ENCODE data around the gene CDC42BPA.

CDC42BPA gene

GRCh38 chr1:226985239-226985838 lies 333.0 kb downstream of the CDC42BPA start:
- DNase-seq (ENCODE audit: insufficient read length, low spot score) = no peak
- FAIRE-seq = no peak

GRCh38 chr1:226984521-226985238 lies 333.6 kb downstream of the CDC42BPA start:
- FAIRE-seq (no peak), DNase-seq (ENCODE audit: insufficient read length, low spot score) (no peak)

- DNase-seq (ENCODE audit: insufficient read length, low spot score) (no peak), FAIRE-seq (no peak)
Observed at GRCh38 chr1:226983992-226984364, 334.3 kb downstream of the CDC42BPA start.

GRCh38 chr1:226983247-226983991 lies 334.9 kb downstream of the CDC42BPA start:
- FAIRE-seq (no peak), DNase-seq (ENCODE audit: insufficient read length, low spot score) (no peak)

- DNase-seq (ENCODE audit: insufficient read length, low spot score) = no peak
- FAIRE-seq = no peak
Observed at GRCh38 chr1:226982451-226983177, 335.7 kb downstream of the CDC42BPA start.

- DNase-seq (ENCODE audit: insufficient read length, low spot score) (no peak), FAIRE-seq (no peak)
Observed at GRCh38 chr1:226981838-226982237, 336.5 kb downstream of the CDC42BPA start.

- no peak for FAIRE-seq
- no peak for DNase-seq (ENCODE audit: insufficient read length, low spot score)
Observed at GRCh38 chr1:226981386-226981817, 336.9 kb downstream of the CDC42BPA start.

- FAIRE-seq (no peak), DNase-seq (ENCODE audit: insufficient read length, low spot score) (no peak)
Observed at GRCh38 chr1:226980565-226981385, 337.5 kb downstream of the CDC42BPA start.

GRCh38 chr1:226980122-226980560 lies 338.2 kb downstream of the CDC42BPA start:
- no peak for DNase-seq (ENCODE audit: insufficient read length, low spot score)
- FAIRE-seq = no peak

GRCh38 chr1:226979517-226980121 lies 338.7 kb downstream of the CDC42BPA start:
- no peak for FAIRE-seq
- DNase-seq (ENCODE audit: insufficient read length, low spot score) = no peak

- no peak for DNase-seq (ENCODE audit: insufficient read length, low spot score)
- no peak for FAIRE-seq
Observed at GRCh38 chr1:226979115-226979516, 339.2 kb downstream of the CDC42BPA start.

GRCh38 chr1:226978432-226979114 lies 339.7 kb downstream of the CDC42BPA start:
- no peak for FAIRE-seq
- DNase-seq (ENCODE audit: insufficient read length, low spot score) = no peak

GRCh38 chr1:226977643-226978431 lies 340.5 kb downstream of the CDC42BPA start:
- FAIRE-seq (no peak), DNase-seq (ENCODE audit: insufficient read length, low spot score) (no peak)

- no peak for DNase-seq (ENCODE audit: insufficient read length, low spot score)
- no peak for FAIRE-seq
Observed at GRCh38 chr1:226976978-226977642, 341.2 kb downstream of the CDC42BPA start.

GRCh38 chr1:226976276-226976977 lies 341.9 kb downstream of the CDC42BPA start:
- DNase-seq (ENCODE audit: insufficient read length, low spot score) (no peak), FAIRE-seq (no peak)

GRCh38 chr1:226975259-226976250 lies 342.7 kb downstream of the CDC42BPA start:
- FAIRE-seq (no peak), DNase-seq (ENCODE audit: insufficient read length, low spot score) (no peak)

All from HTR-8/SVneo (cell line).